ENCODE measurements around the gene AATK.

Gene AATK

GRCh38 chr17:81128774-81129173, 37.2 kb downstream of the AATK start:
- DNase-seq (ENCODE audit: low read depth in 2 of 2) = no peak

DNA sequence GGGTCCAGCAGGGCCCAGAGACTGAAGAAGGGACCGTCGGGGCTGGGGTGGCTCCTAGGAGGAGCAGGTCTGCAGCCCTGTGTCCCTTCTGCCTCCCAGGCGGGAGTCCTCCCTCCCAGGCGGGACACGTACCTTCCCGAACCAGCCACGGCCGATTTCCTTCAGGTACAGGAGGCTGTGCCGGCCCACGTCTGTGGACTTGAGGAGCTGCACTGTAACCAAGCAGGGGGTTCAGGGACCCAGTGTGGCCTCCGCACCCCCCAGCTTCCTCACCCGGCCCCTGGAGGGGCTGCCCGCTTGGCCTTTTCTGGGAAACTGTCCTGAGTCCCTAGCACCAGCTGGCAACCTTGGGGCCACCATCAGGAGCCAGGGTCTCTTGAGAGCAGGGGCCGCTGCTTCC, 37.7 kb downstream of the AATK start:
- DNase-seq (ENCODE audit: low read depth in 2 of 2) = no peak

DNA sequence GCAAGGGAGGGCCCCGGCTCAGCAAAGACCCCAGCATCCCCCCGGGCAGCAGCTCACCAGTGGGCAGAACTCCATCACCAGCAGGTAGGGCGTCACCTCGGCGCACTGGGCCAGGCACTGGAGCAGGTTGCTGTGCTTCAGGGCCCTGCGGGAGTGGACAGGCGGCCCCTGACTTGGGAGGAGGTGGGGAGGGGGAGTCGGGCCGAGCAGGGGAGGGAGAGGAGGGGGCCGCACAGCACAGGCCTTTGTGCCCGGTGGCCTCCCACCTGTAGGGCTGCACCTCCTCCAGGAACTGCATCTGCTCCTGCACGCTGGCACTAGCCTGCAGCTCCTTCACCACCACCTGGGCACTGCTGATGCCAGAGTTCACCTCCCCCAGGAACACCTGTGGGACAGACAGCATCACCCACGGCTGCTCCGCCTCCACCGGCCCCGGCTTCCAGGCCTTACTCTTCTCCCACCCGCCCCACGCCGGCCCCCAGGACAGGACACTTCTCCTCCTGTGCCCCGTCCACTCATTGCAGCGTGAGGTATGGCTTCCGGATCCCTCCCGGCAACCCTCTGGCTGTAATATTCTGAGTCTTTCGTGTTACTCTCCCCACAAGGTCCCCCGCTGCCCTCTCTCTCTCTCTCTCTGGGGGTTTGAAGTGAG, 38.4 kb downstream of the AATK start:
- DNase-seq (ENCODE audit: low read depth in 2 of 2) = no peak

DNA sequence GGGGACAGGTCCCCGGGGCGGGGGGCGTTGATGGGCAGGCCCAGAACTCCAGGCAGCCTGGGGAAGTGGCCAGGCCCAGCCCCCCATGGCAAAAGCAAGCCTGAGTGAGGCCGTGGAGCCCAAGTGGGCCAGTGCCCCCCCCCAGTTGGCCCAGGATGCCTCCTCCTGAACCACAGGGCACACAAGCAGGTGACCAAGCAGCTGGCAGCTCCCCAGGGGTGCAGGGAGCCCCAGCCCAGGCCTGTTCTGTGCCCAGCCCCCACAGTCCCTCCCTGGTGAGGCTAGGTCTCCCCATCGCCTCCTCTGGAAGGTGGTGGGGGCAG, 38.9 kb downstream of the AATK start:
- DNase-seq (ENCODE audit: low read depth in 2 of 2) = no peak

- no peak for DNase-seq (ENCODE audit: low read depth in 2 of 2)
These were observed 39.5 kb downstream of the AATK start for GRCh38 chr17:81126281-81127132.

- DNase-seq (ENCODE audit: low read depth in 2 of 2) = no peak
These were observed 40.4 kb downstream of the AATK start for GRCh38 chr17:81125573-81126081.

DNA sequence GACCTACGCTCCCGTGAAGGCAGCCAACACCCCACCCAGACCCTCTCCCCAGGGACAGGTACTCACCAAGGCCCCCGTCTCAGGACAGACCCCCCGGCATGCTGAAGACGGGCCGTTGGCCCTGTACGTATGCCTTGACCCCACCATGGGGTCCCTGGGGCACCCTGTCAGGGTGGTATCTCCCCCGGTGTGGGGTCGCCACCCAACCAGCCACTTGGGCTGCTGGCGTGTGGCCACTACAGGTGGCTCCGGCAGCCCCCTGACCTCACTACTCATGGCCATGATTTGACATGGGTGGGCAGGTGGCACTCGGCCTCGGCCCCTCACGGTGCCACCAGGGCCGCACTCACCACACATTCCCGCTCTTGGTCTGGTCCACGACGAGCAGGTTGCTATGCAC, 41.6 kb downstream of the AATK start:
- no peak for DNase-seq (ENCODE audit: low read depth in 2 of 2)

DNA sequence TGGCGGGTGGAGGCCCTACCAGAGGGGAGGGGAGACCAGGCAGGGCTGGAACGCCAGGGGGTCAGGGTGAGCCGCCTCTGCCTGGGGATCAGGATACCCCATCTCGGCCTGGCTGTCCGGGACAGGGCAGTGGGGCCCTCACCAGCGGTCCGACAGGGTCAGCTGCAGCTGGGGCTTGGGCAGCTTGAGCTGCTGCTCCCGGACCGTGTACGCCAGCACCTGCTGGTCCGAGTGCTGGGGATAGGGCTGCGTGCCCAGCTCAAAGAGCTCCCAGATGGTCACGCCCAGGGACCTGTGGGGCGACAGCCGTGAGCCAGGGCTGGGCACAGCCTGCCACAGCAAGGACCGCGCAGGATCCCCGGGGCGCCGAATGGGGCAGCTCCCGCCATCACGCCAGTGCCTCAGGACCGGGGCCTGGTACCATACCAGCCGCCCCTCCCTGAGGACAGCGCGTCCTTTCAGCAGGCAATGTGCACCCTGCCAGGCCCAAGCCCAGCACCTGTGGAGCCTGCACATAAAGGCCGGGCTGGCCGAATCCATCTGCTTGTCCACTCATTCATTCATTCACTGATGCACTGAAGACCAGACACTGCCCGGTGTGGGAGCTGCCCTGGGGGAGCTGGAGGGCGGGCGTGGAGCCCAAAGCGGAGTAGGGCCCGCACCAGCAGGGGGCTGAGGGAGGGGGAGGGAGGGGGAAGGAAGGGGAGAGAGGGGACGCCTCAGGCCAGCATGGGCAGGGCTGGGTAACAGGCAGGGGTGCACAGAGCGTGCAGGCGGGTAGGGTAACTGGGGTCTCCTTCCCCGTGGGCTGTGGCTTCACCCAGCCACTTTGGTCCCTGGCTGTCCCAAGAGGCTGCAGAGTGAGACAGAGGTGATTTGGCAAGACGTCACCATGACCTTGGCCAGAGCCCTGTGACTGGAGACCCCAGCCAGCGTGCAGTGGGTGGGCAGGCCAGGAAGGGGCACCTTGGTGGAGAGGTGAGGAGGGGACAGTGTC, 42.7 kb downstream of the AATK start:
- DNase-seq (ENCODE audit: low read depth in 2 of 2) = no peak

DNA sequence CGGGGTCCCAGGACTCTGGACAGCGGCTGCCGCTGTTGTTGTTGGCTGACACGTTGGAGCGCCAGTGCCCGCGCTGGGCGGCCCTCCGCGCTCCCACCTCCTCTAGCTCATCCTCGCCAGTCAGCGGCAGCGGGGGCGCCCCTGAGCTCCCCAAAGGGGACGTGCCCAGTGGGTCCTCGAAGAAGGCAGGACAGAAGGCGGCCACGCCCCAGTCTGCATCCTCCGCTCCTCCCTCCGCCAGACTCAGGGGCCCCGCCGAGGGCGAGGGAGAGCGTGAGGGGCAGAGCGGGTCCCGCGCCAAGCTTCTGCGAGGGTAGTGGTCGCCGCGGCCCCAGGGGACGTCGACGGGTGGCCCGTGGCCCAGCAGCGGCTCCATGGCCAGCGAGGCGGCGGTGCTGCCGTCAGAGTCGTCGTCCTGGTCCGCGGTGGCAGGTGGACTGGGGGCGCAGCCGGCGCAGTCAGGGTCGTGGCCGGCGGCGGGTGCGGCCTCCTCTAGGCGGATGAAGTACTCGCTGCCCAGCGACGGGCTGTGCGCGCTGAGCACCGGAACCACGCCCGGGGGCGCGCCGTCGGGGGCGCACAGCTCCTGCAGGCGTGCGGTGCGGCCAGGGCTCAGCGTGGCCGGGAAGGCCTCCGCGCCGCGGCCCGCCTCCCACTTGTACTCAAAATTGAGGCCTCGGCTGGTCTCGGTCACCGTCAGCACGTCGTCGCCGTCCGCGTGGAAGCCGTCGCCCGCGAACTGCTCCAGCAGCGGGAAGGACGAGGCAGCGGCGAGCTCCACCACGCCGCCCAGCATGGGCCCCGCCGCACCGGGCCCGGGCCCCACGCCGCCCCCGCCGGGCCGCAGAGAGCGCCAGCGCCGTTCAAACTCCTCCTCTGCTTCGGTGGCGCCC, 43.9 kb downstream of the AATK start:
- no peak for DNase-seq (ENCODE audit: low read depth in 2 of 2)

- no peak for DNase-seq (ENCODE audit: low read depth in 2 of 2)
These were observed 45.1 kb downstream of the AATK start for GRCh38 chr17:81120695-81121621.

- DNase-seq (ENCODE audit: low read depth in 2 of 2) = no peak
These were observed 45.9 kb downstream of the AATK start for GRCh38 chr17:81120149-81120484.

- DNase-seq (ENCODE audit: low read depth in 2 of 2) = peak; percentile 54 to 68
These were observed 46.5 kb downstream of the AATK start for GRCh38 chr17:81119223-81120148.

- DNase-seq (ENCODE audit: low read depth in 2 of 2) = no peak
These were observed 47.5 kb downstream of the AATK start for GRCh38 chr17:81118308-81119221.

- DNase-seq (ENCODE audit: low read depth in 2 of 2) = no peak
These were observed 48.3 kb downstream of the AATK start for GRCh38 chr17:81117672-81118198.

- no peak for DNase-seq (ENCODE audit: low read depth in 2 of 2)
These were observed 49.3 kb downstream of the AATK start for GRCh38 chr17:81116704-81117103.

- DNase-seq (ENCODE audit: low read depth in 2 of 2) = no peak
These were observed 50.1 kb downstream of the AATK start for GRCh38 chr17:81115749-81116464.

- no peak for DNase-seq (ENCODE audit: low read depth in 2 of 2)
These were observed 50.8 kb downstream of the AATK start for GRCh38 chr17:81115219-81115618.
